ENCODE measurements around the gene BRI3BP. TPM values are rescaled to one million over a fixed set of nuclear protein-coding genes. Genes with fewer than 3 reads are reported as not detected.
"Not testable (repeated sequence)": the region's sequence is repeated elsewhere in the genome, so short reads cannot be mapped to it uniquely, and the experiment has no call there.

BRI3BP gene
- total and polyA plus RNA-seq, 7 donors = 1.3 to 22.1 (median 2.9) TPM

DNA sequence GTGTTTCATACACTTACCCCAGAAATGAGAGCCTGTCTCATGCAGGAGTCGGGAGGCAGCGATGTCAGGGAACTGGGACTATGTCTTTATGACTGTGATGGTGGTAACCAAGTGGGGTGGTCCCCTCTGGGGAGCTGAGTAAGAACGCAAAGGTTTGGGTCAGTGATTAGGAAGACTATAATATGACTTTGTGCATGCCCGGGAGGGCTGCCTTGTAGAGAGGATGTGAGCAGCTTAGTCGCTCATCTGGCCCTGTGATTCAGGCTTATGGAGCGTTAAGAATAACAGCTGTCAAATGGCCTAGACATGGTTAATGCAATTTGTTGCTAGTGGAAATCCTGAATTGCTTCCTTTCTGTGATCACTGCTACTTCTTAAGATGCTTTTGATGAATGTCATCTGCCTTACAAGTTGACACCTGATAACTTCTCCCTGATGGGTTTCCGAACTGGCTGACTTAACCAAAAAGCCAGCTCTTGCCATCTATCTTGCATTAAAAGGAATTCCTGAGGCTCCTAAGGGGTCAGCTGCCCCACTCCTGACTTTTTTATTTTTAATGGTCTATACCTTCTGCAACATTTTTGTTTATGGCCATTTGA lies 36.4 kb downstream of the BRI3BP start:
- Histone ChIP-seq H3K4me3 (no peak overlapping the region), H3K27me3 (no peaks in the 10 kb centered on the region), H3K4me1 (no peaks in the 10 kb centered on the region), H3K27ac (no peak overlapping the region), H3K9me3 (no peaks in the 10 kb centered on the region), H3K36me3 (peaks cover 0 to 4% (median 0%) of the 10 kb centered on the region in 4 donors)
- no peak for TF ChIP-seq EP300 (IDR thresholded peaks at IDR 0.05)
- no peak for TF ChIP-seq POLR2A (IDR thresholded peaks at IDR 0.05)
- WGBS, 2 donors = 87 to 94% methylated on average over 7 of the region's 7 CpGs
- intact Hi-C loops (cut with DNase I) = no loop called here
- DNase-seq = no peak

- H3K9me3 ChIP-seq; H3K4me3 ChIP-seq; H3K4me1 ChIP-seq; DNase-seq; intact Hi-C loops (cut with DNase I); H3K27ac ChIP-seq; H3K36me3 ChIP-seq; H3K27me3 ChIP-seq: not testable (repeated sequence)
- 76 to 84% methylated on average over 9 of the region's 9 CpGs for WGBS, 2 donors
These were observed 38.0 kb downstream of the BRI3BP start for GRCh38 chr12:125031471-125031870.

GRCh38 chr12:125032466-125033152 lies 39.2 kb downstream of the BRI3BP start:
- 87 to 90% methylated on average over 19 of the region's 19 CpGs for WGBS, 2 donors
- Histone ChIP-seq H3K27me3 (no peaks in the 10 kb centered on the region), H3K27ac (no peak overlapping the region), H3K4me3 (no peak overlapping the region), H3K4me1 (no peaks in the 10 kb centered on the region), H3K9me3 (no peaks in the 10 kb centered on the region), H3K36me3 (no peaks in the 10 kb centered on the region)
- intact Hi-C loops (cut with DNase I) = no loop called here
- no peak for DNase-seq
- no peak for TF ChIP-seq EP300 (IDR thresholded peaks at IDR 0.05)
- TF ChIP-seq POLR2A (IDR thresholded peaks at IDR 0.05) = no peak
- TF ChIP-seq, protein P1, sequence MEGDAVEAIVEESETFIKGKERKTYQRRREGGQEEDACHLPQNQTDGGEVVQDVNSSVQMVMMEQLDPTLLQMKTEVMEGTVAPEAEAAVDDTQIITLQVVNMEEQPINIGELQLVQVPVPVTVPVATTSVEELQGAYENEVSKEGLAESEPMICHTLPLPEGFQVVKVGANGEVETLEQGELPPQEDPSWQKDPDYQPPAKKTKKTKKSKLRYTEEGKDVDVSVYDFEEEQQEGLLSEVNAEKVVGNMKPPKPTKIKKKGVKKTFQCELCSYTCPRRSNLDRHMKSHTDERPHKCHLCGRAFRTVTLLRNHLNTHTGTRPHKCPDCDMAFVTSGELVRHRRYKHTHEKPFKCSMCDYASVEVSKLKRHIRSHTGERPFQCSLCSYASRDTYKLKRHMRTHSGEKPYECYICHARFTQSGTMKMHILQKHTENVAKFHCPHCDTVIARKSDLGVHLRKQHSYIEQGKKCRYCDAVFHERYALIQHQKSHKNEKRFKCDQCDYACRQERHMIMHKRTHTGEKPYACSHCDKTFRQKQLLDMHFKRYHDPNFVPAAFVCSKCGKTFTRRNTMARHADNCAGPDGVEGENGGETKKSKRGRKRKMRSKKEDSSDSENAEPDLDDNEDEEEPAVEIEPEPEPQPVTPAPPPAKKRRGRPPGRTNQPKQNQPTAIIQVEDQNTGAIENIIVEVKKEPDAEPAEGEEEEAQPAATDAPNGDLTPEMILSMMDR (IDR thresholded peaks at IDR 0.05) = no peak
- TF ChIP-seq POLR2AphosphoS5 (IDR thresholded peaks at IDR 0.05) = no peak

GRCh38 chr12:125033288-125033687 lies 39.8 kb downstream of the BRI3BP start:
- H3K4me3 ChIP-seq = no peak overlapping the region
- no peaks in the 10 kb centered on the region for H3K36me3 ChIP-seq
- 93 to 95% methylated on average over 9 of the region's 9 CpGs for WGBS, 2 donors
- H3K9me3 ChIP-seq = no peaks in the 10 kb centered on the region
- no peaks in the 10 kb centered on the region for H3K27me3 ChIP-seq
- no peak overlapping the region for H3K27ac ChIP-seq
- TF ChIP-seq POLR2A (IDR thresholded peaks at IDR 0.05) (no peak), EP300 (IDR thresholded peaks at IDR 0.05) (no peak), POLR2AphosphoS5 (IDR thresholded peaks at IDR 0.05) (no peak)
- TF ChIP-seq, protein P1 (IDR thresholded peaks at IDR 0.05) = no peak
- intact Hi-C loops (cut with DNase I) = no loop called here
- H3K4me1 ChIP-seq = no peaks in the 10 kb centered on the region
- no peak for DNase-seq

DNA sequence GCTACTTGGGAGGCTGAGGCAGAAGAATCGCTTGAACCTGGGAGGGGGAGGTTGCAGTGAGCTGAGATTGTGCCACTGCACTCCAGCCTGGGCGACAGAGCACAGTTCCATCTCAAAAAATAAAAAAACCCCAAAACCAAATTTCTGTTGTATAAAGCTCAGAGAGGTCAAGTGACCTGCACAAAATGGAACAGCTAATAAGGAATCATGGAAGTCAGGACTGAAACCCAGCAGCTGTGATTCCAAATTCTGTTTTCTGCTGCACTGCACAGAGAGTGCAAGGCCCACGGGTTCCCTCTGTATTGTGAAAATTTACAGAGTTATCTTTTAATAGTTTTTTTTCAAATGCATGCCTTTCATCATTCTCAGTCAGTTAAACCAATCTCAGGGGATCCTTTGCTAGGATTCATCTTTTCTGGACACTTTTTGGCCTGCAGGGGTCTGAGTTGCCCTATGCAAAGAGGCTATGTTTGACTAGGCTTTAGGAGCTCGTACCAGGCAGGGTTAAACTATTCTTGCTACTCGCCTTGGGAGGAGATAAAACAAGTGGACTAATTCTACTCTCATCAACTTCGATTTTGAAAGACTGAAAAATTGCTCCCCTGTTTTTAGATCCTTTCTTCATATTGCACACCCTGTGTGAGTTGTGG lies 45.7 kb downstream of the BRI3BP start:
- intact Hi-C loops (cut with DNase I) = no loop called here
- Histone ChIP-seq H3K9me3 (no peaks in the 10 kb centered on the region), H3K27me3 (no peaks in the 10 kb centered on the region), H3K4me3 (no peak overlapping the region), H3K36me3 (no peaks in the 10 kb centered on the region), H3K4me1 (no peaks in the 10 kb centered on the region), H3K27ac (no peak overlapping the region)
- peak; percentile 2 for DNase-seq
- 76 to 82% methylated on average over 6 of the region's 6 CpGs for WGBS, 2 donors
- TF ChIP-seq POLR2A (IDR thresholded peaks at IDR 0.05) (no peak), EP300 (IDR thresholded peaks at IDR 0.05) (no peak), POLR2AphosphoS5 (IDR thresholded peaks at IDR 0.05) (no peak)
- TF ChIP-seq, protein P1 (IDR thresholded peaks at IDR 0.05) = no peak

Measured in sigmoid colon (tissue), 7 donors.